ENCODE results near the gene SRRM2.

DNA sequence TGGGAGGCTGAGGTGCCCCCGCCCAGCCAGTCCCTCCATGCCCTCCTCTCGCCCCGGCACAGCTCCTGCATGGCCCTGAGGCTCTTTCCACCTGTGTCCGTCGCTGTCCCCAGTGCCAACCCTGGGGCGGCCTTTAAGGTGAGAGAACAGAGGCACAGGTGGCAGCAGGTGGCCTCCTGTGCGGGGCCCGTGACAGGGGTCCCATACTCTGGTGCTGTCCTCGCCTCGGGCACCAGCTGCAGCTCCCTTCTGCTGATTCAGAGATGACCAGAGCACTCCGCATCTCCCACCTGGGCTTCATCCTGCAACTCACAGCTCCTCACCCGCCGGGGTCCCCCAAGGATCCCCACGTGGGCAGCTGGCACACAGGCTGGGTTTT lies 40.4 kb upstream of the SRRM2 start:
- TF ChIP-seq CTCF (IDR thresholded peaks at IDR 0.05; ENCODE audit: insufficient read depth, low read length) (no peak), GABPA (IDR thresholded peaks at IDR 0.05; ENCODE audit: low read depth) (no peak)
